ENCODE results near the gene PKMYT1. TPM values are rescaled to one million over a fixed set of nuclear protein-coding genes. Genes with fewer than 3 reads are reported as not detected.
A peak's percentile ranks its signal among the peaks of the same experiment; 100 is the strongest.

PKMYT1 gene
- total and polyA plus RNA-seq, 7 donors: 0.27 to 3.7 (median 0.84) TPM

GRCh38 chr16:3013998-3014690 is 33.9 kb upstream of the PKMYT1 start:
- intact Hi-C loops (cut with DNase I): no loop called here
- no peaks in the 10 kb centered on the region for H3K9me3 ChIP-seq
- H3K4me1 ChIP-seq: peaks cover 5% of the 10 kb centered on the region
- H3K27me3 ChIP-seq (ENCODE audit: insufficient read depth in 3 of 3, low read length in 2 of 3): peaks cover 0 to 55% (median 17%) of the 10 kb centered on the region in 3 donors
- no peaks in the 10 kb centered on the region for H3K36me3 ChIP-seq (ENCODE audit: insufficient read depth in 1 of 2, low read depth in 1 of 2)
- ATAC-seq (no peak), DNase-seq (no peak)
- TF ChIP-seq CTCF (IDR thresholded peaks at IDR 0.05): no peak
- no peak overlapping the region for H3K4me3 ChIP-seq
- no peak overlapping the region for H3K27ac ChIP-seq
- 45 to 53% (median 50%) methylated on average over 12 of the region's 12 CpGs for WGBS, 3 donors

- Histone ChIP-seq H3K36me3 (ENCODE audit: insufficient read depth in 1 of 2, low read depth in 1 of 2) (no peaks in the 10 kb centered on the region), H3K4me1 (peaks cover 5% of the 10 kb centered on the region), H3K27ac (no peak overlapping the region), H3K9me3 (no peaks in the 10 kb centered on the region), H3K4me3 (no peak overlapping the region), H3K27me3 (ENCODE audit: insufficient read depth in 3 of 3, low read length in 2 of 3) (peaks cover 0 to 51% (median 17%) of the 10 kb centered on the region in 3 donors)
- intact Hi-C loops (cut with DNase I): no loop called here
- no peak for TF ChIP-seq CTCF (IDR thresholded peaks at IDR 0.05)
- DNase-seq (no peak), ATAC-seq (no peak)
- 39 to 43% (median 40%) methylated on average over 23 to 27 of the region's 27 CpGs for WGBS, 3 donors
These were observed 33.3 kb upstream of the PKMYT1 start for GRCh38 chr16:3013491-3013951.

- ATAC-seq: peak in 3 of 4 donors; percentile 18 to 21 (median 19)
- peaks cover 0 to 45% (median 15%) of the 10 kb centered on the region in 3 donors for H3K27me3 ChIP-seq (ENCODE audit: insufficient read depth in 3 of 3, low read length in 2 of 3)
These were observed 32.7 kb upstream of the PKMYT1 start, which contains the start of gene CLDN9 for GRCh38 chr16:3012828-3013420. Gene CLDN9 (plus strand): TSS chr16:3012923. CDS start chr16:3013363, 440 bp downstream.

GRCh38 chr16:3012246-3012645 is 32.0 kb upstream of the PKMYT1 start:
- no peak overlapping the region for H3K4me3 ChIP-seq
- WGBS, 3 donors: 7 to 10% (median 8%) methylated on average over 16 to 19 of the region's 19 CpGs
- H3K4me1 ChIP-seq: no peaks in the 10 kb centered on the region
- no peak for ATAC-seq
- no peak overlapping the region for H3K27ac ChIP-seq
- no peaks in the 10 kb centered on the region for H3K9me3 ChIP-seq
- intact Hi-C loops (cut with DNase I): no loop called here
- H3K27me3 ChIP-seq (ENCODE audit: insufficient read depth in 3 of 3, low read length in 2 of 3): peaks cover 0 to 38% (median 15%) of the 10 kb centered on the region in 3 donors
- DNase-seq: no peak
- H3K36me3 ChIP-seq (ENCODE audit: insufficient read depth in 1 of 2, low read depth in 1 of 2): peaks cover 0 to 3% of the 10 kb centered on the region in 2 donors
- TF ChIP-seq CTCF (IDR thresholded peaks at IDR 0.05): no peak

More at GRCh38 chr16:3012828-3013420, 32.7 kb upstream of the PKMYT1 start, which contains the start of gene CLDN9:
- Histone ChIP-seq H3K36me3 (ENCODE audit: insufficient read depth in 1 of 2, low read depth in 1 of 2) (no peaks in the 10 kb centered on the region), H3K4me3 (no peak within 1 kb of the TSS), H3K9me3 (no peaks in the 10 kb centered on the region), H3K27ac (no peak within 1 kb of the TSS), H3K4me1 (peaks cover 1% of the 10 kb centered on the region)
- intact Hi-C loops (cut with DNase I): no loop called here
- WGBS, 3 donors: 34 to 42% (median 36%) methylated on average over 22 to 27 of the region's 27 CpGs
- no peak for DNase-seq
- TF ChIP-seq CTCF (IDR thresholded peaks at IDR 0.05): no peak
